ENCODE results near the gene CSNK2A2.

CSNK2A2 gene

DNA sequence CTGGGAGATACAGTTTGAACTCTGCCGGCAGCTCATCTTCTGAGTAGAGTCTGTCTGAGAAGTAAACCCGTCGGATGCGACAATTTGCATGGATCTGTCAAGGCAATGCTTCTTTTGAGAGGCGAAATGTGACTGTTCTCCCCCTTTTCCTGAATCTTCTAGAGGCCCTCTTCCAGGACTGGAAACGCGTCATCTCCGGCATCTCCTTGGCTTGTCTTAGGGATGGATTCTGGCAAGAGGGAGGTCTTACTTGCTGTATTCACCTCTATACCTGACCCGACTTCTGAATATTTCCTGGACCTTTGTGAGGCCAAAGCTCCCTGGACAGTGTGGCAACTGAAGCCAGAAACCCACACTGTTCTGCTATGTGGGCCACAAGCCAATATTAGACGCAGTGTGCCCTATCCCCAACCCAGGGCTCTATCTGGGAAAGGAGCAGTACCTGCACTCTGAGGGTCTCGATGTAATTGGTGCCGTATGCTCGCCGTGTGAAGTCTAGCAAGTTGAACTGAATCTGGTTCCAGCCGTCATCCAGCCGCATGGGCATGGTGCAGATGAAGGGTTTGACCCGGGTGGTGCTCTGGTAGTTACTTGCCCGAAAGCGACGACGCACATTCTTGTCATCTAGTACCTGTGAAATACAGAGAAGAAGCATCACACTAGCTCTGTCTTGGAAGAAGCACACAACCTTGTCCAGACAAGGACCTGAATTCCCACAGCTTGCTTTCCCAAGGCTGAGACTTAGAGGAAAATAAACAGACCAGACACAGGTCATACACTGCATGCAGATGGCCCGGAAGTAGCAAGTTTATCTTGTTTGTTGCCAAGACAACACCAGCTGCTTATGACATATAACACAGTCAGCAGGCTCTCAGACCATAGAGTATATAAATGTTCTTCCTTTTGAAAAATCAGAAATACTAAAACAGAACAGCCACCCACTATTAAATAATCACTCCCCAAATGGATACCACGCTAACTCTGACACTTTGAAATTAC is 82.8 kb downstream of the CSNK2A2 start:
- no peak for DNase-seq (ENCODE audit: low read depth in 2 of 3, low spot score in 2 of 3)

DNA sequence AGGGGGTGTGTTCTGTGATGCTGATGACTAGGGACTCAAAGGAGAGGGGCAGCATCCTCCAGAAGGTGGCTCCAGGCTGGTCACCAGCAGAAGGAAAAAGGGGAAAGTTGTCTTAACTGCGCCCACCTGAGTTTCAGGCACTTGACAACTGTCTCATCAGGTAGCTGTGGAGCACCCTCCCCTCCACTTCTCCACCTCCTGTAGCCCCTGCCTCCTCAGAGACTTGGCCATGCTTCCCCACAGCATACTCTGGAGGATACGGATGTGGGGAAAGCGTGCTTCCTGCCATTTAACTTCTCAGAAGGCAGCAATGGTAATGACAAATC is 86.6 kb downstream of the CSNK2A2 start:
- no peak for DNase-seq (ENCODE audit: low read depth in 2 of 3, low spot score in 2 of 3)

DNA sequence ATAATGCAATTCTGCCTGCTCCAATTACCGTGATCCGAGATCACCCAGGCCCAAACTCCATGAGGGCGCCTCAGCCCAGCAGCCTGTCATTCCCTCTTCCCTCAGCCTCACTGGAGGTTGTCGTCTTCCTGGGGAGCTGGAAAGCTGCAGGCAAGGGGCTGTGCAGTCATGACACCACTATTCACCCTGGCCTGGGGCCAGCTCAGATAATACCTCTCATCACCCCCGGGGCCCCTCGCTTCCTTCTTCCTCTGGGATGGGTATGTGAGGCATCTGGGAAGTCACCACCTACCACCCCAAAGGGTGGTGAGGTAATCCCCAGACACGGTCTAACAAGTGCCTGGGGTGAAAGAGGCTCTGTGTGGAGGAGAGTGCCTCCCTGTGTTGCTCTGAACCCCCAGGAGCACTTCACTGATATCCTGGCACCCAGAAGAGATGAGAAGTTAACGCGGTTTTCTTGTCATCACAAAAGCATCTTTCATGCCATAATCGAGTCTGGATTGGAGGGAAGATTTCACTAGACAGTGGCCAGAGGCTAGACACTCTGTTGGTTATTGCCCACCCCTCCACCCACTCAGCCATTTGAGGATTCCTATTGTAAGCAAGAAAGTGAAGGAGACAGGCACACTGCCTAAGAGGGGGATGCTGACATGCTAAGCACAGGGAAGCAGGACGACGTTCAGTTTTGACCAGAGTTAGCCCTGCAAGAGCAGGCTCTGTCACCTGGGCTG is 87.2 kb downstream of the CSNK2A2 start:
- no peak for DNase-seq (ENCODE audit: low read depth in 2 of 3, low spot score in 2 of 3)

DNA sequence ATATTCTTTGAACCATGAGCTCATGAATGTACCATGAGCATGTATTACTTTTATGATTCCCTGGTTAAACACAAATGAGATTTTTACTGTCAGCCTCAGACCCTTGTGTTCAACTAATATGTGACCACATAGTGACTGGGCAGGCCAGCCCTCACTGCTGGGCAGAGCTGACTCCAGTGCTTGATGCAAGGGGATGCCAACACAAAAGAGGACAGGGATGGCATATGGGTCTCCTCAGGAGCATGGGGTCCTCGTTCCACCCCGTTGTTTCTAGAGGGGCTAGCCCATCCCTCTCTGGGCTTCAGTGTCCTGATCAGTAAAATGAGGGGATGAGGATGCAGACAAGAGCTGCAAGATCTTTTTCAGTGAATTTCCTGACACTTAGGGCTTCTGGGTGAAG is 88.0 kb downstream of the CSNK2A2 start:
- DNase-seq (ENCODE audit: low read depth in 2 of 3, low spot score in 2 of 3) = no peak

DNA sequence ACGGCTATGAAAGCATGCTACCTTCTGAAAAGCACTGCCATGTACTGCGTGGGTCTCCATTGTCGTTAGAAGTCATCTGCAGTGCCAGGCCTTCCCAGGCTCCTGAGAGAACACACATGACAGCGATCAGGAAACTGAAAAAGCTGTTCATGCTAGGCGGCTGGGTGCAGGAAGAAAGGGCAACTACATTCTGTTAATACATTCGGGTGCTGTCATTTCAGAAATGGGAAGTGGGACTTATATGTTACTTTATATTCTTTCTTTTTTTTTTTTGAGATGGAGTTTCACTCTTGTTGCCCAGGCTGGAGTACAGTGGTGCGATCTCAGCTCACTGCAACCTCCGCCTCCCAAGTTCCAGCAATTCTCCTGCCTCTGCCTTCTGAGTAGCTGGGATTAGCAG is 88.6 kb downstream of the CSNK2A2 start:
- DNase-seq (ENCODE audit: low read depth in 2 of 3, low spot score in 2 of 3) = no peak

Measured in activated CD8-positive, alpha-beta memory T cell treated with anti-CD3 and anti-CD28 coated beads for 48 hours (primary cell).